GM10266 (cell line): ENCODE data around the gene IL27RA.

Source experiments
- DNase-seq: peaks from one replicate; pipeline ENCODE4 v3.0.0; 2012; ENCODE audit errors: extremely low spot score
- CTCF ChIP-seq: IDR thresholded peaks from 2 replicates; pipeline ENCODE4 v1.5.1; 2012; ENCODE audit warnings: mild to moderate bottlenecking, low read depth; ENCODE audit not compliant: control insufficient read depth, insufficient read depth; ENCODE audit errors: missing control alignments

Gene IL27RA

GRCh38 chr19:14102756-14103155 lies 71.2 kb downstream of the IL27RA start:
- TF ChIP-seq CTCF = no peak
- DNase-seq = no peak
